PC-3 (cell line): Measurements from ENCODE around the gene NHERF2. TPM values are rescaled to one million over a fixed set of nuclear protein-coding genes. Genes with fewer than 3 reads are reported as not detected.

Experiments used
- ATAC-seq: fragments of 200-7000 bp; cut with Tn5 transposase; 2 replicates; pipeline ENCODE4 v1.9.1; 2020; ENCODE audit warnings: mild to moderate bottlenecking, moderate library complexity
- BruUV-seq: library from RNA; stranded (reverse); fragments of 400-500 nt; replicated peaks from 2 replicates; lab custom pipeline; 2021; lab: Mats Ljungman, UMichigan
- CTCF ChIA-PET: fragments of 300-600 bp; sonication (Branson Sonifier 250); formaldehyde crosslinking; loops from one replicate; lab custom pipeline; 2022; ENCODE audit warnings: antibody characterized with exemption; lab: Charles Lee
- POLR2A ChIA-PET: fragments of 300-600 bp; sonication (Branson Sonifier 250); formaldehyde crosslinking; loops from one replicate; lab custom pipeline; 2022; ENCODE audit warnings: antibody characterized with exemption; ENCODE audit not compliant: unreplicated experiment; lab: Charles Lee
- DNase-seq: peaks from one replicate; pipeline ENCODE4 v3.0.0-alpha.2; 2015
- H2AFZ ChIP-seq: fragments of 300-600 bp; sonication (generic); 2 replicates; pipeline ENCODE4 v1.6.0; 2016; ENCODE audit warnings: antibody characterized with exemption, low read length
- H3F3A ChIP-seq: fragments of 300-600 bp; sonication (generic); one replicate; pipeline ENCODE4 v1.6.0; 2017; ENCODE audit warnings: antibody characterized with exemption, low read length, control low read depth, mild to moderate bottlenecking; ENCODE audit not compliant: unreplicated experiment
- H3K27ac ChIP-seq: fragments of 300-600 bp; sonication (generic); 2 replicates; pipeline ENCODE4 v1.5.1; 2016; ENCODE audit warnings: mild to moderate bottlenecking, low read length
- H3K27me3 ChIP-seq: fragments of 300-600 bp; sonication (generic); 2 replicates; pipeline ENCODE4 v1.6.1; 2016; ENCODE audit warnings: low read length, mixed read lengths
- H3K36me3 ChIP-seq: fragments of 300-600 bp; sonication (generic); 2 replicates; pipeline ENCODE4 v1.6.1; 2016; ENCODE audit warnings: low read depth, mixed run types, low read length, mixed read lengths
- H3K4me1 ChIP-seq: fragments of 300-600 bp; sonication (generic); 2 replicates; pipeline ENCODE4 v1.5.1; 2016; ENCODE audit warnings: low read length; ENCODE audit not compliant: insufficient read depth
- H3K4me2 ChIP-seq: fragments of 300-600 bp; sonication (generic); 2 replicates; pipeline ENCODE4 v1.6.0; 2016; ENCODE audit warnings: low read length
- H3K4me3 ChIP-seq: fragments of 300-600 bp; sonication (generic); 2 replicates; pipeline ENCODE4 v1.5.1; 2016; ENCODE audit warnings: mild to moderate bottlenecking, low read length, mixed read lengths
- H3K79me2 ChIP-seq: fragments of 300-600 bp; sonication (generic); 2 replicates; pipeline ENCODE4 v1.6.1; 2017; ENCODE audit warnings: low read length, mixed read lengths
- H3K9ac ChIP-seq: fragments of 300-600 bp; sonication (generic); 2 replicates; pipeline ENCODE4 v1.6.0; 2016; ENCODE audit warnings: mild to moderate bottlenecking, low read length
- H3K9me2 ChIP-seq: fragments of 300-600 bp; sonication (generic); replicated peaks from 2 replicates; pipeline ENCODE4 v1.6.1; 2016; ENCODE audit warnings: mixed run types, low read length, mixed read lengths
- H3K9me3 ChIP-seq: fragments of 300-600 bp; sonication (generic); 2 replicates; pipeline ENCODE4 v1.6.1; 2016; ENCODE audit warnings: low read length, mixed read lengths
- H4K20me1 ChIP-seq: fragments of 300-600 bp; sonication (generic); 2 replicates; pipeline ENCODE4 v1.6.1; 2016; ENCODE audit warnings: low read length, mixed read lengths
- EZH2 ChIP-seq: fragments of 300-600 bp; sonication (generic); IDR thresholded peaks from one replicate; pipeline ENCODE4 v1.6.1; 2017; ENCODE audit warnings: antibody characterized with exemption, mild to moderate bottlenecking, low read length; ENCODE audit not compliant: unreplicated experiment
- EZH2phosphoT487 ChIP-seq: fragments of 300-600 bp; sonication (generic); IDR thresholded peaks from 2 replicates; pipeline ENCODE4 v1.6.1; 2018; ENCODE audit warnings: mild to moderate bottlenecking, antibody characterized with exemption, low read length, borderline replicate concordance
- intact Hi-C: fragments of 100-400 bp; cut with micrococcal nuclease; formaldehyde crosslinking; loops from 2 replicates; pipeline ENCODE4 v1.9.0; 2023
- total RNA-seq: library from RNA; depleted of rRNA; stranded (reverse); fragments of >200 nt; gene quantifications from 2 replicates; pipeline ENCODE4 v1.2.3, GENCODE V29; 2014
- TF ChIP-seq, protein P1 (sequence below): fragments of 300-600 bp; sonication (generic); conservative IDR thresholded peaks from 2 replicates; pipeline ENCODE4 v1.5.1; 2017; ENCODE audit warnings: antibody characterized with exemption, low read depth, mild to moderate bottlenecking, low read length

The NHERF2 gene
- total RNA-seq, 1 experiment from 2014 or later: 145 TPM

GRCh38 chr16:2082171-2082982 is 55.7 kb downstream of the NHERF2 start:
- POLR2A ChIA-PET: no interaction called here
- Histone ChIP-seq H3K4me1 (no peaks in the 10 kb centered on the region), H2AFZ (no peak overlapping the region), H3K9ac (no peak overlapping the region), H3K9me3 (no peaks in the 10 kb centered on the region), H3F3A (no peaks in the 10 kb centered on the region), H3K4me3 (no peak overlapping the region), H3K79me2 (no peaks in the 10 kb centered on the region), H3K4me2 (no peak overlapping the region), H3K27me3 (no peaks in the 10 kb centered on the region), H3K36me3 (no peaks in the 10 kb centered on the region), H3K9me2 (no peaks in the 10 kb centered on the region), H4K20me1 (no peaks in the 10 kb centered on the region), H3K27ac (no peak overlapping the region)
- TF ChIP-seq EZH2phosphoT487: no peak
- TF ChIP-seq EZH2: no peak
- TF ChIP-seq, protein P1, sequence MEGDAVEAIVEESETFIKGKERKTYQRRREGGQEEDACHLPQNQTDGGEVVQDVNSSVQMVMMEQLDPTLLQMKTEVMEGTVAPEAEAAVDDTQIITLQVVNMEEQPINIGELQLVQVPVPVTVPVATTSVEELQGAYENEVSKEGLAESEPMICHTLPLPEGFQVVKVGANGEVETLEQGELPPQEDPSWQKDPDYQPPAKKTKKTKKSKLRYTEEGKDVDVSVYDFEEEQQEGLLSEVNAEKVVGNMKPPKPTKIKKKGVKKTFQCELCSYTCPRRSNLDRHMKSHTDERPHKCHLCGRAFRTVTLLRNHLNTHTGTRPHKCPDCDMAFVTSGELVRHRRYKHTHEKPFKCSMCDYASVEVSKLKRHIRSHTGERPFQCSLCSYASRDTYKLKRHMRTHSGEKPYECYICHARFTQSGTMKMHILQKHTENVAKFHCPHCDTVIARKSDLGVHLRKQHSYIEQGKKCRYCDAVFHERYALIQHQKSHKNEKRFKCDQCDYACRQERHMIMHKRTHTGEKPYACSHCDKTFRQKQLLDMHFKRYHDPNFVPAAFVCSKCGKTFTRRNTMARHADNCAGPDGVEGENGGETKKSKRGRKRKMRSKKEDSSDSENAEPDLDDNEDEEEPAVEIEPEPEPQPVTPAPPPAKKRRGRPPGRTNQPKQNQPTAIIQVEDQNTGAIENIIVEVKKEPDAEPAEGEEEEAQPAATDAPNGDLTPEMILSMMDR: no peak
- DNase-seq: no peak
- CTCF ChIA-PET: no interaction called here
- no peak for ATAC-seq
- no TSS peak for BruUV-seq
- intact Hi-C loops: no loop called here

DNA sequence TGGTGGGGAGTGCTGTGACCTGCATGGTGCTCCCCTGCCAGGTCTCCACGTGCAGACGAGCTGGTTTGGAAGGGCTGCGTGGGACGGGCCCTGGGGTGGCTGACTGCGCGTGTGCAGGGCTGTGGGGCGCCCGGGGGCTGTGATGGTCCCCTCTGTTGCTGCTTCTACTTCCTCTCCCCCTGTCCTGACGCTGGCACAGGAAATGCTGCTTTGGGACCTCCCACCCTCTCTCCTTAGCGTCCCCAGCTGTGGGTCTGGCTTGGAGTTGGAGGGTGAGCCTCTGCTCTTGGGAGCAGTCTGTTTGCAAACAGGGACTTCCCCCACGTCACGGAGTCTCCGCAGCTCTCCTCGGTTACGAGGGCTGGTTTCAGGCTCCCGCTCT is 56.3 kb downstream of the NHERF2 start:
- H3K79me2 ChIP-seq: no peaks in the 10 kb centered on the region
- no peaks in the 10 kb centered on the region for H3K9me3 ChIP-seq
- ChIA-PET CTCF (no interaction called here), POLR2A (no interaction called here)
- TF ChIP-seq, protein P1: no peak
- TF ChIP-seq EZH2phosphoT487 (no peak), EZH2 (no peak)
- no TSS peak for BruUV-seq
- H3K9ac ChIP-seq: no peak overlapping the region
- DNase-seq (no peak), ATAC-seq (no peak)
- no peak overlapping the region for H3K4me3 ChIP-seq
- intact Hi-C loops: no loop called here
- no peaks in the 10 kb centered on the region for H4K20me1 ChIP-seq
- no peak overlapping the region for H2AFZ ChIP-seq
- H3K27ac ChIP-seq: no peak overlapping the region
- no peaks in the 10 kb centered on the region for H3F3A ChIP-seq
- no peaks in the 10 kb centered on the region for H3K36me3 ChIP-seq
- no peaks in the 10 kb centered on the region for H3K9me2 ChIP-seq
- no peaks in the 10 kb centered on the region for H3K4me1 ChIP-seq
- no peaks in the 10 kb centered on the region for H3K27me3 ChIP-seq
- no peak overlapping the region for H3K4me2 ChIP-seq

DNA sequence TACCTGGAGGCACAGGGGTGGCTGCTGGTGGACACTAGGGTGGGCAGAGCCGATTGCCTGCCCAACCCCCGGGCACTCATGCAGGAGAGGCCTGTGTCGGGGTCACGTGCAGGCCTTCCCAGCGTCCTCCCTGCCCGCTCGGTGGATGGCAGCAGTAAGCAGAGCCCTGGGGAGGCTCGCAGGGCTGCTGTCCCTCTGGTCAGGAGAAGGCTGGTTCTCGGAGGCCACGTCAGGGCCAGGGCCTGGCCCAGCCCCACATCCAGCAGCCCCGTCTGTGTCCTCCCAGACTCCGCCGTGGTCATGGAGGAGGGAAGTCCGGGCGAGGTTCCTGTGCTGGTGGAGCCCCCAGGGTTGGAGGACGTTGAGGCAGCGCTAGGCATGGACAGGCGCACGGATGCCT is 56.7 kb downstream of the NHERF2 start:
- no peak overlapping the region for H3K9ac ChIP-seq
- ATAC-seq (no peak), DNase-seq (no peak)
- H3K36me3 ChIP-seq: no peaks in the 10 kb centered on the region
- H3K4me2 ChIP-seq: no peak overlapping the region
- no peaks in the 10 kb centered on the region for H3K9me2 ChIP-seq
- H3K79me2 ChIP-seq: no peaks in the 10 kb centered on the region
- intact Hi-C loops: no loop called here
- H3K27ac ChIP-seq: no peak overlapping the region
- no peak for TF ChIP-seq EZH2
- TF ChIP-seq, protein P1: no peak
- no peaks in the 10 kb centered on the region for H4K20me1 ChIP-seq
- no peaks in the 10 kb centered on the region for H3F3A ChIP-seq
- no peak overlapping the region for H3K4me3 ChIP-seq
- H2AFZ ChIP-seq: no peak overlapping the region
- H3K27me3 ChIP-seq: no peaks in the 10 kb centered on the region
- CTCF ChIA-PET: no interaction called here
- BruUV-seq: no TSS peak
- POLR2A ChIA-PET: no interaction called here
- no peaks in the 10 kb centered on the region for H3K9me3 ChIP-seq
- H3K4me1 ChIP-seq: no peaks in the 10 kb centered on the region
